SKM-1 treated with dmso at 0.1 percent for 144 hours (cell line): ENCODE measurements around the gene PDGFB.

Experiments
- DNase-seq: peaks from one replicate; lab custom pipeline; 2025; ENCODE audit not compliant: unreplicated experiment; lab: John Stamatoyannopoulos, UW

Gene PDGFB

GRCh38 chr22:39254789-39255298 lies 10.1 kb upstream of the PDGFB start:
- no peak for DNase-seq

- no peak for DNase-seq
These were observed 9.3 kb upstream of the PDGFB start for GRCh38 chr22:39254122-39254521.

GRCh38 chr22:39253435-39254070 lies 8.8 kb upstream of the PDGFB start:
- DNase-seq, result no peak

- no peak for DNase-seq
These were observed 8.0 kb upstream of the PDGFB start for GRCh38 chr22:39252461-39253434.

- DNase-seq, result no peak
These were observed 7.1 kb upstream of the PDGFB start for GRCh38 chr22:39251762-39252460.

GRCh38 chr22:39250838-39251237 lies 6.1 kb upstream of the PDGFB start:
- no peak for DNase-seq

- DNase-seq, result no peak
These were observed 5.3 kb upstream of the PDGFB start for GRCh38 chr22:39250131-39250530.

GRCh38 chr22:39249086-39249704 lies 4.4 kb upstream of the PDGFB start:
- DNase-seq, result no peak

GRCh38 chr22:39248254-39248653 lies 3.5 kb upstream of the PDGFB start:
- no peak for DNase-seq

- DNase-seq, result no peak
These were observed 2.6 kb upstream of the PDGFB start for GRCh38 chr22:39247361-39247760.

GRCh38 chr22:39246690-39247332 lies 2.0 kb upstream of the PDGFB start:
- no peak for DNase-seq

GRCh38 chr22:39246217-39246616 lies 1.4 kb upstream of the PDGFB start:
- DNase-seq, result no peak

GRCh38 chr22:39245130-39246039 lies 603 bp upstream of the PDGFB start:
- DNase-seq, result no peak

- no peak for DNase-seq
These were observed 666 bp downstream of the PDGFB start for GRCh38 chr22:39244136-39244495.

GRCh38 chr22:39243439-39244135 lies 1.2 kb downstream of the PDGFB start:
- no peak for DNase-seq

GRCh38 chr22:39242595-39243438 lies 2.0 kb downstream of the PDGFB start:
- DNase-seq, result no peak

- DNase-seq, result no peak
These were observed 2.8 kb downstream of the PDGFB start for GRCh38 chr22:39241794-39242594.
